GM12865 (cell line): ENCODE data around the gene AFTPH.
A peak's percentile ranks its signal among the peaks of the same experiment; 100 is the strongest.

Experiments used
- DNase-seq: peaks from one replicate; pipeline ENCODE4 v3.0.0; 2010; ENCODE audit warnings: low read depth
- H3K4me3 ChIP-seq: 2 replicates; pipeline ENCODE4 v1.5.1; 2011; ENCODE audit warnings: mild to moderate bottlenecking, low read depth, low read length, control low read depth
- TF ChIP-seq, protein P1 (sequence below): IDR thresholded peaks from 2 replicates; pipeline ENCODE4 v1.5.1; 2011; ENCODE audit warnings: low read length, control low read depth, low read depth, inconsistent platforms; ENCODE audit not compliant: insufficient read depth; ENCODE audit errors: missing control alignments

The AFTPH gene

DNA sequence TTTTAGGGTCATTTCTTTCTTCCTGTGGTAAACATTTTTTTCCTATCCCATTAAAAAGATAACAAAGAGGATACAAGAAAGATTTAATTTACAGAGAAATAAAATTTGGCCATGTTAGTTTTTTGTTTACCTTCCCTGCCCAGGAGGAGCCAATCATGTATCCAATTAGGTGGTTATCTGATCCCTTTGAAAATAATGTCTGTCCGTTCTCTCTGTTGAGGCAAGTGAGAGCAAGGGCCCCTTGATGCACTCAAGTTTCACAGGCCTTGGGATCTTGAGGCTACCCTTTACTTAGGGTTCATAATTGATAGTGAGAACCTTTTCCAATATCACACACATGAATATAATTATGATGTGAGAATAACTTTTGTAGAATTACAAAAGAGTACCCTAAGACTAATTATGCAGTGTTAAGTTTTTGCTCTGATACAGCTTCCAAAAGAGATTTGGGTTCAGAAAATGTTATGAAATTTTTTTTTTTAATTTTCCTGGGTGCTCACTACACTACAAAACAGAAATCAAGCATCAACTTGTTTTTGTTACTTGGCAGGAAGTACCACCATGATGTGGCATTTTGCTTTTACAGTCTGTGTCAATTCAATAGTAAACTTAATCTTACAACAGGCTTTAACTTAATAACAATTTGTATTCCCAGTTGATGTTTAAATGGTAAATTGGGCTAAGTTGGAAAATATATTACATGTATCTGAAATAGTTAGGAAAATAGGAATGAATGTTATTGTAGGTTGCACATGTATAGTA lies 42.0 kb downstream of the AFTPH start:
- no peak overlapping the region for H3K4me3 ChIP-seq
- no peak for DNase-seq
- TF ChIP-seq, protein P1, sequence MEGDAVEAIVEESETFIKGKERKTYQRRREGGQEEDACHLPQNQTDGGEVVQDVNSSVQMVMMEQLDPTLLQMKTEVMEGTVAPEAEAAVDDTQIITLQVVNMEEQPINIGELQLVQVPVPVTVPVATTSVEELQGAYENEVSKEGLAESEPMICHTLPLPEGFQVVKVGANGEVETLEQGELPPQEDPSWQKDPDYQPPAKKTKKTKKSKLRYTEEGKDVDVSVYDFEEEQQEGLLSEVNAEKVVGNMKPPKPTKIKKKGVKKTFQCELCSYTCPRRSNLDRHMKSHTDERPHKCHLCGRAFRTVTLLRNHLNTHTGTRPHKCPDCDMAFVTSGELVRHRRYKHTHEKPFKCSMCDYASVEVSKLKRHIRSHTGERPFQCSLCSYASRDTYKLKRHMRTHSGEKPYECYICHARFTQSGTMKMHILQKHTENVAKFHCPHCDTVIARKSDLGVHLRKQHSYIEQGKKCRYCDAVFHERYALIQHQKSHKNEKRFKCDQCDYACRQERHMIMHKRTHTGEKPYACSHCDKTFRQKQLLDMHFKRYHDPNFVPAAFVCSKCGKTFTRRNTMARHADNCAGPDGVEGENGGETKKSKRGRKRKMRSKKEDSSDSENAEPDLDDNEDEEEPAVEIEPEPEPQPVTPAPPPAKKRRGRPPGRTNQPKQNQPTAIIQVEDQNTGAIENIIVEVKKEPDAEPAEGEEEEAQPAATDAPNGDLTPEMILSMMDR, result no peak

DNA sequence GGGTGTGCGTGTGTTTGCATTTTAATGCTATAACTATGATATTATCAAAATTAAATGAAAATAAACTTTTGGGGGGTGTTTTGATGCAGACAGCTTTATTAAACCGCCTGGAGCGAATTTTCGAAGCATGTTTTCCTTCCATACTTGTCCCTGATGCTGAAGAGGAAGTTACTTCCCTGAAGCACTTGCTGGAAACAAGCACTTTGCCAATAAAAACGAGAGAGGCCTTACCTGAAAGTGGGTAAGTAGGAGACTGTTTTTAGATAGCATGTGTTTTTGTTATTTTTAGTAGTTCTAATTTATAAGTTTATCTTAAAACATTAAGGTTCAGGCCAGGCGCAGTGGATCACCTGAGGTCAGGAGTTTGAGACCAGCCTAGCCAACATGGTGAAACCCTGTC lies 43.3 kb downstream of the AFTPH start:
- no peak overlapping the region for H3K4me3 ChIP-seq
- TF ChIP-seq, protein P1, result no peak
- DNase-seq, result no peak

DNA sequence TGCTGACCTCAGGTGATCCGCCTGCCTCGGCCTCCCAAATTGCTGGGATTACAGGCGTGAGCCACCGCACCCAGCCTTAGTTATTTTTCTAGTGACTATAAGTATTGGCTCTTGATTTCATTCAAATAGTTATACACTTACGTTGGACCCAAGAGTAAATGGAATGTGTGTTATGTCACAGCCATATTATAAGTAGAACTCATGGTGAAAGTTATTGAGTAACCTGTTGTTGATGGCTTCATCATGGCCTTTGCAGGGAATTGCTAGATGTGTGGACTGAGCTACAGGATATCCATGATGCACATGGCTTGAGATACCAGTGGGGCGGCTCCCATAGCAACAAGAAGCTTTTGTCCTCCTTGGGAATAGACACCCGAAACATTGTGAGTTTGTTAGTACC lies 44.7 kb downstream of the AFTPH start:
- TF ChIP-seq, protein P1, result no peak

DNA sequence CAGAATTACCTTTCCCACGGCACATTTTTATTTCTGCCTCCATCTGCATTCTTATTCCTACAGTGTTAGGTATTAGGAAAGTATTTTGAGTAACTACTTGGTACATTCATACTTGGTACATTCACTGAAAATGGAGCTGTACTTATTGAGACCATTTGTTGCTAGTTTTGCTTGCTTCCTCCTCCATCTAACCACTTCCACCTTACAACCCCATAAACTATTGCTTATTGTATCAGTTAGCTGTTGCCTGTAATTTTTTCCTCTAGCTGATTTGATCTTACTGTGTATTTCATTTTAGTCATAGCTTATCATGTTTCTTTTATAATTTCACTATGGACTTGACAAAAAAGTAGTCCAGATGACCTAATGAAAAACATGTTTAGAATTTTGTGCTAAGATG lies 50.7 kb downstream of the AFTPH start:
- TF ChIP-seq, protein P1, result no peak
- no peak overlapping the region for H3K4me3 ChIP-seq
- DNase-seq, result no peak

More for the DNA sequence above, 44.7 kb downstream of the AFTPH start:
- no peak overlapping the region for H3K4me3 ChIP-seq
- DNase-seq, result no peak

DNA sequence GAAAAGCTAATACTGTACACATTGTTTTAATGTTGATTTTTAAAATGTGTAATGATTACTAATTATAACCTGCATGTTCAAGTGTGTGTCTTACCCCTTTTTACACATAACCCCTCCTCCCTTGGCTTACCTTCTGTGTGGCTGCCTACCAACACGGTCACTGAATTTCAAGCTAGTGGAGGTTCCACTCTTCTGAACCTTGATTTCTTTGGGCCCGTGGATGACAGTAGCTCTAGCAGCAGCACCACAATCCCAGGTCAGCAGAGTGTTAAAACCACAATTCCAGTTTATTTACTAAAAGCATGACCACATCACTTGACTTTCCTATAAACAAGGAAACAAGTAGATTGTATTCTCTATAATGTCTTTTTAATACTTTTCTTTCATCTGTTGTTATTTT lies 56.9 kb downstream of the AFTPH start:
- TF ChIP-seq, protein P1, result no peak
- no peak overlapping the region for H3K4me3 ChIP-seq
- no peak for DNase-seq

DNA sequence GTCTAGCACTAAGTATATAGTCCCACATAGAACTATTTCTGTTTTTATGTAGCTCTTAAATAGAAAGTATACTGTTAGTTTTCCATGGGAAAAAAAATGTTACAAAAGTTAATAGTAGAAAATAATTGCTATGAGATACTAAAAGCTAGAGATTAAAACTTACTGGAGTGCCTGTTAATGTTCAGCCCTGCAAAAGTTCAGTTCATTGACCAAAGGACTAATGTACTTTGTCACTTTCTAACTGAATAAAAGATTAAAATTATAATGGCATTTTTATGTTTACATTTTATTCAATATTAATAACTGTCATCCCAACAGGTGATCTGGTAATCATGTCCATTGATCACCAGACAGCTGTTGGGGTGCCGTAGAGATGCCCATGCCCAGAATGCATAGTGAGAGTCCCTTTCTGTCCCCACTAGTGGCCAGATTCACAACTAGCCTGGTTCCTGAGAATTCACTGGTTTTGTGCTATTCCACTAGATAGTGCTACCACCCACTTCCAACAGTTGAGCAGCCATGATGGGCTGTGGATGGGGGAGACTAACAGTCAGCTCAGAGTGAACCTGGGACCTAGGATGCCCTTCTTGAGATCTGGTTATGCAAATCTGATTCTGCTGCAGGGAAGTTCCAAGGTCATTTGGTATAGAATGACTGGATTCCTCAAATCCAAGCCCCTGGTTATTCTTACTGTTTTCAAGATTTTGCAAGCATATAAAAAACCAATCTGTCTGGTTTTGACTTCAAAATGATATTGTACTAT lies 57.8 kb downstream of the AFTPH start:
- DNase-seq, result peak; percentile 56
- TF ChIP-seq, protein P1, result no peak
- no peak overlapping the region for H3K4me3 ChIP-seq
